ENCODE measurements around the gene TMCC1. TPM values are rescaled to one million over a fixed set of nuclear protein-coding genes. Genes with fewer than 3 reads are reported as not detected.
A peak's percentile ranks its signal among the peaks of the same experiment; 100 is the strongest.

TMCC1 gene
- total RNA-seq, 1 donor from 2014 or later = 37.8 TPM

DNA sequence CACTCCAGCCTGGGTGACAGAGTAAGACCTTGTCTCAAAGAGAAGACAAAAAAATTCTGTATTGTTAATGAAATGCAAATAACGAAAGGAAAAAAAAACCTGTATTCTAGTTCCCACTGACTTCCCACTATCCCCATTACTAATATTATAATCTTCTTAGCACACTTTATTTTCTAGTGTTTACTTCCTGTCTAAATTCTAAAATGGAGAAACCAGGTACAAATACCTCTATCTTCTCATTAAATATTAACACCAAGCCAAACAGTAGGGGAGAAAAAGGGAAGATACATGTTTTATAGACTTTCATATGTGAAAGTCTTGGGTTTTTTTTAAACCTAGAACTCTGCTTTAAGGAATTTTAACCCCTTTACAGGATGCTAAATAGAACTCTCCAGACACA, 231.7 kb downstream of the TMCC1 start:
- TF ChIP-seq, protein P1, sequence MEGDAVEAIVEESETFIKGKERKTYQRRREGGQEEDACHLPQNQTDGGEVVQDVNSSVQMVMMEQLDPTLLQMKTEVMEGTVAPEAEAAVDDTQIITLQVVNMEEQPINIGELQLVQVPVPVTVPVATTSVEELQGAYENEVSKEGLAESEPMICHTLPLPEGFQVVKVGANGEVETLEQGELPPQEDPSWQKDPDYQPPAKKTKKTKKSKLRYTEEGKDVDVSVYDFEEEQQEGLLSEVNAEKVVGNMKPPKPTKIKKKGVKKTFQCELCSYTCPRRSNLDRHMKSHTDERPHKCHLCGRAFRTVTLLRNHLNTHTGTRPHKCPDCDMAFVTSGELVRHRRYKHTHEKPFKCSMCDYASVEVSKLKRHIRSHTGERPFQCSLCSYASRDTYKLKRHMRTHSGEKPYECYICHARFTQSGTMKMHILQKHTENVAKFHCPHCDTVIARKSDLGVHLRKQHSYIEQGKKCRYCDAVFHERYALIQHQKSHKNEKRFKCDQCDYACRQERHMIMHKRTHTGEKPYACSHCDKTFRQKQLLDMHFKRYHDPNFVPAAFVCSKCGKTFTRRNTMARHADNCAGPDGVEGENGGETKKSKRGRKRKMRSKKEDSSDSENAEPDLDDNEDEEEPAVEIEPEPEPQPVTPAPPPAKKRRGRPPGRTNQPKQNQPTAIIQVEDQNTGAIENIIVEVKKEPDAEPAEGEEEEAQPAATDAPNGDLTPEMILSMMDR (IDR thresholded peaks at IDR 0.05) = no peak
- Mint-ChIP-seq H3K36me3 (ENCODE audit: unreplicated experiment) (peaks cover 3% of the 10 kb centered on the region), H3K9me3 (ENCODE audit: unreplicated experiment) (no peaks in the 10 kb centered on the region), H3K4me1 (ENCODE audit: unreplicated experiment) (peaks cover 53% of the 10 kb centered on the region), H3K27ac (ENCODE audit: unreplicated experiment) (no peak overlapping the region), H3K27me3 (ENCODE audit: unreplicated experiment) (no peaks in the 10 kb centered on the region), H3K4me3 (ENCODE audit: unreplicated experiment) (no peak overlapping the region)
- DNase-seq (ENCODE audit: extremely low spot score, unreplicated experiment) = no peak

DNA sequence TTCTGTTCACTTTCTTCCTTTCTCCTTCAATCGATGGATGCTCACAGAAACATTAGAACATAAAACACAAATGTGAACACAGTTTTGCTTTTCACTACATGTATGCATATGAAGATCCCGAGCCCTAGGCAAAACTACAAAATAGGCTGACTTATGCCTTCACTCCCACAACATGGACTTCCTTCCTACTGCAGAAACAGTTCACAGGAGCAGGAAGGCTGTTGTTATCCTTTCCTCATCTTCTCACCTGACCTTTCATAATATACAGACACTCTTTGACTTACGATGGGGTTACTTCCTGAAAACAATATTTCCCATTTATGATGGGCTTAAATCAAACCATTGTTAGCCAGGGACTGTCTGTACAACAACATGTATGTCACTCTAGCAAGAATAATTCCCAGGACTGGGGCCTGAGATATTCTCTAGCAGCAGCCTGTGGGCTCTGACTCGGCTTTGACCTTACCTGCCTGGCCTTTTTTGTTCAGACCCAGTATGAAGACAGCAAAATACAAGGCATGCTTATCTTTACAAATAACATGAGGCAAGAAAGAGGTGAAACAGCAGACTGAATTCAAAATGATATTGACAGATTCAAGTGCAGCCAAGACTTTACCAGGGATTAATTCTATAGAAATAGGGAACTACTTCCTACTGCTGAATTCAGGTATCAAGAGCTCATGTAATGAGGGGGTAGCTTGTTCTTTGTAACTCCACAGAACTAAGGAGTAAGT, 235.2 kb downstream of the TMCC1 start:
- no peaks in the 10 kb centered on the region for H3K27me3 Mint-ChIP-seq (ENCODE audit: unreplicated experiment)
- H3K4me3 Mint-ChIP-seq (ENCODE audit: unreplicated experiment) = no peak overlapping the region
- no peak for DNase-seq (ENCODE audit: extremely low spot score, unreplicated experiment)
- peaks cover 8% of the 10 kb centered on the region for H3K36me3 Mint-ChIP-seq (ENCODE audit: unreplicated experiment)
- peaks cover 55% of the 10 kb centered on the region for H3K4me1 Mint-ChIP-seq (ENCODE audit: unreplicated experiment)
- TF ChIP-seq, protein P1 (IDR thresholded peaks at IDR 0.05) = no peak
- H3K27ac Mint-ChIP-seq (ENCODE audit: unreplicated experiment) = peak overlapping the region; percentile 59
- H3K9me3 Mint-ChIP-seq (ENCODE audit: unreplicated experiment) = no peaks in the 10 kb centered on the region

DNA sequence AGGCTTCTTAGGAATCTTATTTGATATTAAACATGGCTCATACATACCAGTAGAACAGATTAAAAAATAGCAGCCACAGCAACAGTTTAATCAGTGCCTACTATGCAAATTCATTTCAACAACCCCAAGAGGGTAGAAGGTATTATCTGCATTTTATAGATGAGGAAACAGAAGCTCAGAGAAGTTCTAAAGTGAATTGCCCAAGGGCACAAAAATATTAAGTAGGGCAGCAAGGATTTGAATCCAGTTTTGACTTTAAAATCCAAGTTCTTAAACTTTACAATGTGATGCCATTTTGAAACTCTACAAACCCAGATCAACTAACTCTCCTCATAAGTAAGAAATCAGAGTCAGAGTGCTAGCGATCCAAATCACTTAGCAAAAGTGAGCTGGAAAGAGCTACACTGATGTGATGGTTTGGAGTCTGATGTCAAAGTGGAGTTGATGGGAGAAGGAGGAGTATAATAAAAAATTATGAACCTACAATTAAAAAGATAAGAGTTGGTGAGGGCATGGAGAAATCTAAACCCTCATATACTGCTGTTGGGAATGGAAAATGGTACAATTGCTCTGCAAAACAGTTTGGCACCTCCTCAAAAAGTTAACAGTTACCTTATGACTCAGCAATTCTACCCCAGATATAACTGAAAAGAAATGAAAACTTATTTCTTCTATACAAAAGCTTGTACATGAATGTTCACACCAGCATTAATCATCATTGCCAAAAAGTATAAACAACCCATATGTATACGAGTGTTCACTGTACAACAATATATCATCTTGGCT, 236.1 kb downstream of the TMCC1 start:
- peaks cover 8% of the 10 kb centered on the region for H3K36me3 Mint-ChIP-seq (ENCODE audit: unreplicated experiment)
- TF ChIP-seq, protein P1 (IDR thresholded peaks at IDR 0.05) = no peak
- H3K4me1 Mint-ChIP-seq (ENCODE audit: unreplicated experiment) = peaks cover 55% of the 10 kb centered on the region
- no peak overlapping the region for H3K4me3 Mint-ChIP-seq (ENCODE audit: unreplicated experiment)
- peak overlapping the region; percentile 59 for H3K27ac Mint-ChIP-seq (ENCODE audit: unreplicated experiment)
- no peak for DNase-seq (ENCODE audit: extremely low spot score, unreplicated experiment)
- no peaks in the 10 kb centered on the region for H3K27me3 Mint-ChIP-seq (ENCODE audit: unreplicated experiment)
- H3K9me3 Mint-ChIP-seq (ENCODE audit: unreplicated experiment) = no peaks in the 10 kb centered on the region

DNA sequence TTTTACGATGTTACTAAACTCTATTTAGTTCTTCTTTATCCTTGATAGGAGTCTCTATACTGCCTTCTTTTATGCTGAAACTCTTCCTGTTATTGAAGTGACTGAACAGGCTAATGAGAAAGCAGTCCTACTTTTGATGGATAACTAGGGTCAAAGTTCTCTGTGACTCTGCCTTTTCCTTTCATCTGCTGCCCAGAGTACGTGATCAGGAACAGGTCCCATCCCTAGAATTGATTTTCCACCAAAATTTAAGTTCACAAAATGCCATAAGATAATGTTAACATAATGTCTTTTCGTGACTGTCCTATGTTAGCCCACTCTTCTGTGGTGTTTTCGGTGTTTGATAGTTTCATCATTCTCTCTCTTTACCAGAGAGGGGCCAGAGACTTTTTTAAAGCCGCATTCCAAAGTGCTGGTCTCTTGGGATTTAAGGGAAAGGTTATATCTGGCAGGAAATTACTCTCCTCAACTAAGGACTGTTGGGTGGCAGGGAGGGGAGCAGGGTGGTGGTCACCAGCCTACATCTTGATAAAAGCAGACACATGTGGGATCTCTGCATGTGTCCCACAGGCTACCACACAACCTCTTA, 236.8 kb downstream of the TMCC1 start:
- H3K36me3 Mint-ChIP-seq (ENCODE audit: unreplicated experiment) = peaks cover 8% of the 10 kb centered on the region
- H3K4me3 Mint-ChIP-seq (ENCODE audit: unreplicated experiment) = no peak overlapping the region
- no peak for DNase-seq (ENCODE audit: extremely low spot score, unreplicated experiment)
- TF ChIP-seq, protein P1 (IDR thresholded peaks at IDR 0.05) = no peak
- no peaks in the 10 kb centered on the region for H3K27me3 Mint-ChIP-seq (ENCODE audit: unreplicated experiment)
- peaks cover 60% of the 10 kb centered on the region for H3K4me1 Mint-ChIP-seq (ENCODE audit: unreplicated experiment)
- peak overlapping the region; percentile 59 for H3K27ac Mint-ChIP-seq (ENCODE audit: unreplicated experiment)
- H3K9me3 Mint-ChIP-seq (ENCODE audit: unreplicated experiment) = no peaks in the 10 kb centered on the region

DNA sequence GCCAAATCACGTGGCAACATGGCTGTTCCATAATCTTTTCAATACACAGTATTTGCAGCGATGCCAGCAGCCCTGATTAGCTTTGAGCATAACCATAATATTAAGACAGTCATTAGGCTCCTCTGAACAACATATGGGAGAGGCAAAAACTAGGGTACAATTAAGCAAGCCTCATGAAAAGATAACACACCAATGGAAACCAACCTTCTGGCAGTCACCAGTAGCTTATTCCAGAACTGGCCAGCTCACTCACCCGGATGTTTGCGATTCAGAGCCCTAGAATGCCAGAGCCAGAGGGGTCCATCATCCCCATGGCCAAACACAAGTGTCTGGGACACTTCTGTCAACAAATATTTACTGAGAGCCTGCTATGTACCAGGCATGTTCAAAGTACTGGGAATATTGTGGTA, 238.2 kb downstream of the TMCC1 start:
- Mint-ChIP-seq H3K4me3 (ENCODE audit: unreplicated experiment) (no peak overlapping the region), H3K4me1 (ENCODE audit: unreplicated experiment) (peaks cover 74% of the 10 kb centered on the region), H3K27me3 (ENCODE audit: unreplicated experiment) (no peaks in the 10 kb centered on the region), H3K9me3 (ENCODE audit: unreplicated experiment) (no peaks in the 10 kb centered on the region), H3K27ac (ENCODE audit: unreplicated experiment) (no peak overlapping the region), H3K36me3 (ENCODE audit: unreplicated experiment) (peaks cover 8% of the 10 kb centered on the region)
- TF ChIP-seq, protein P1 (IDR thresholded peaks at IDR 0.05) = no peak
- no peak for DNase-seq (ENCODE audit: extremely low spot score, unreplicated experiment)

Data from osteocyte (in vitro differentiated cells).